Fibroblast of lung (primary cell): Measurements from ENCODE around the gene STAC2.

ENCODE experiments used
- CTCF ChIP-seq, 2 donors: IDR thresholded peaks in 1 of 2; conservative IDR thresholded peaks in 1 of 2; 1 replicate in 1 of 2; 2 replicates in 1 of 2; pipeline ENCODE4 v1.5.1; 2011 to 2012; ENCODE audit warnings: low read length in 2 of 2, control low read depth in 1 of 2, inconsistent platforms in 1 of 2, low read depth in 1 of 2, mild to moderate bottlenecking in 1 of 2
- EZH2 ChIP-seq: IDR thresholded peaks from 2 replicates; pipeline ENCODE4 v1.5.1; 2012; ENCODE audit warnings: low read length, control low read depth, mild to moderate bottlenecking; ENCODE audit errors: missing control alignments

GRCh38 chr17:39186481-39187002, 39.2 kb downstream of the STAC2 start:
- TF ChIP-seq CTCF (conservative IDR thresholded peaks at IDR 0.05 in 1 of 2, IDR thresholded peaks at IDR 0.05 in 1 of 2; ENCODE audit: low read depth in 1 of 2, low read length in 2 of 2) (no peak), EZH2 (no peak)
